ENCODE measurements around the gene JUND. TPM values are rescaled to one million over a fixed set of nuclear protein-coding genes. Genes with fewer than 3 reads are reported as not detected.

JUND gene
- total and polyA plus RNA-seq, 4 donors, result 12.8 to 103 (median 41.8) TPM

GRCh38 chr19:18297308-18297707, 15.9 kb upstream of the JUND start:
- H3K9ac ChIP-seq (ENCODE audit: low read depth in 1 of 2, low read length in 2 of 2), result no peak overlapping the region
- 79% methylated on average over 4 of the region's 4 CpGs for WGBS
- no peaks in the 10 kb centered on the region for H3K36me3 ChIP-seq (ENCODE audit: control insufficient read depth in 4 of 4, insufficient read depth in 3 of 4, low read depth in 1 of 4, low read length in 3 of 4)
- H3K27me3 ChIP-seq (ENCODE audit: control insufficient read depth in 4 of 4, insufficient read depth in 4 of 4, low read length in 3 of 4), result no peaks in the 10 kb centered on the region
- no peak for TF ChIP-seq GABPA (IDR thresholded peaks at IDR 0.05 in 1 of 2, conservative IDR thresholded peaks at IDR 0.05 in 1 of 2)
- peaks cover 4 to 20% (median 14%) of the 10 kb centered on the region in 4 donors for H3K4me1 ChIP-seq (ENCODE audit: control insufficient read depth in 4 of 4, insufficient read depth in 4 of 4, low read length in 3 of 4)
- H3K4me3 ChIP-seq (ENCODE audit: low read depth in 1 of 3, low read length in 3 of 3), result no peak overlapping the region
- no peak for DNase-seq (ENCODE audit: low spot score)
- no peak overlapping the region for H3K27ac ChIP-seq (ENCODE audit: low read depth in 1 of 2, low read length in 2 of 2)
- no peaks in the 10 kb centered on the region for H3K9me3 ChIP-seq (ENCODE audit: control insufficient read depth in 4 of 4, low read length in 3 of 4)

GRCh38 chr19:18295034-18295451, 13.6 kb upstream of the JUND start:
- Histone ChIP-seq H3K4me1 (ENCODE audit: control insufficient read depth in 4 of 4, insufficient read depth in 4 of 4, low read length in 3 of 4) (peaks cover 3 to 9% (median 6%) of the 10 kb centered on the region in 4 donors), H3K9ac (ENCODE audit: low read depth in 1 of 2, low read length in 2 of 2) (no peak overlapping the region), H3K27ac (ENCODE audit: low read depth in 1 of 2, low read length in 2 of 2) (no peak overlapping the region), H3K36me3 (ENCODE audit: control insufficient read depth in 4 of 4, insufficient read depth in 3 of 4, low read depth in 1 of 4, low read length in 3 of 4) (no peaks in the 10 kb centered on the region), H3K4me3 (ENCODE audit: low read depth in 1 of 3, low read length in 3 of 3) (no peak overlapping the region), H3K9me3 (ENCODE audit: control insufficient read depth in 4 of 4, low read length in 3 of 4) (no peaks in the 10 kb centered on the region), H3K27me3 (ENCODE audit: control insufficient read depth in 4 of 4, insufficient read depth in 4 of 4, low read length in 3 of 4) (no peaks in the 10 kb centered on the region)
- no peak for DNase-seq (ENCODE audit: low spot score)
- WGBS, result 98% methylated on average over 4 of the region's 4 CpGs
- no peak for TF ChIP-seq JUND (IDR thresholded peaks at IDR 0.05)
- no peak for TF ChIP-seq MAX (IDR thresholded peaks at IDR 0.05)
- TF ChIP-seq EGR1 (IDR thresholded peaks at IDR 0.05; ENCODE audit: low read depth in 2 of 2), result no peak
- no peak for TF ChIP-seq RAD21 (IDR thresholded peaks at IDR 0.05)
- no peak for TF ChIP-seq CTCF (IDR thresholded peaks at IDR 0.05; ENCODE audit: low read depth, low read length, missing input control)
- no peak for TF ChIP-seq SP1 (IDR thresholded peaks at IDR 0.05)
- TF ChIP-seq HNF4A (conservative IDR thresholded peaks at IDR 0.05), result no peak
- TF ChIP-seq HNF4G (IDR thresholded peaks at IDR 0.05), result no peak
- no peak for TF ChIP-seq YY1 (IDR thresholded peaks at IDR 0.05)
- TF ChIP-seq ATF3 (IDR thresholded peaks at IDR 0.05), result no peak
- TF ChIP-seq NR2F2 (IDR thresholded peaks at IDR 0.05), result no peak
- TF ChIP-seq FOXA2 (IDR thresholded peaks at IDR 0.05), result no peak
- no peak for TF ChIP-seq GABPA (IDR thresholded peaks at IDR 0.05 in 1 of 2, conservative IDR thresholded peaks at IDR 0.05 in 1 of 2)
- no peak for TF ChIP-seq RXRA (IDR thresholded peaks at IDR 0.05)
- TF ChIP-seq FOXA1 (IDR thresholded peaks at IDR 0.05), result no peak

GRCh38 chr19:18294467-18294864, 13.0 kb upstream of the JUND start:
- no peak for DNase-seq (ENCODE audit: low spot score)
- peaks cover 3 to 9% (median 6%) of the 10 kb centered on the region in 4 donors for H3K4me1 ChIP-seq (ENCODE audit: control insufficient read depth in 4 of 4, insufficient read depth in 4 of 4, low read length in 3 of 4)
- 75% methylated on average over 9 of the region's 9 CpGs for WGBS
- H3K27me3 ChIP-seq (ENCODE audit: control insufficient read depth in 4 of 4, insufficient read depth in 4 of 4, low read length in 3 of 4), result no peaks in the 10 kb centered on the region
- H3K9me3 ChIP-seq (ENCODE audit: control insufficient read depth in 4 of 4, low read length in 3 of 4), result no peaks in the 10 kb centered on the region
- no peak overlapping the region for H3K4me3 ChIP-seq (ENCODE audit: low read depth in 1 of 3, low read length in 3 of 3)
- no peaks in the 10 kb centered on the region for H3K36me3 ChIP-seq (ENCODE audit: control insufficient read depth in 4 of 4, insufficient read depth in 3 of 4, low read depth in 1 of 4, low read length in 3 of 4)
- H3K27ac ChIP-seq (ENCODE audit: low read depth in 1 of 2, low read length in 2 of 2), result no peak overlapping the region
- TF ChIP-seq NR2F2 (IDR thresholded peaks at IDR 0.05) (no peak), YY1 (IDR thresholded peaks at IDR 0.05) (no peak), HNF4A (conservative IDR thresholded peaks at IDR 0.05) (no peak)
- no peak overlapping the region for H3K9ac ChIP-seq (ENCODE audit: low read depth in 1 of 2, low read length in 2 of 2)
